Epithelial cell of prostate (primary cell): ENCODE results near the gene ST6GALNAC2.
"Not testable (repeated sequence)": the region's sequence is repeated elsewhere in the genome, so short reads cannot be mapped to it uniquely, and the experiment has no call there.

Experiments
- DNase-seq: peaks from one replicate; pipeline ENCODE4 v3.0.0-alpha.2; 2011; ENCODE audit warnings: low read depth, low spot score
- H3K27ac ChIP-seq: fragments of 450-650 bp; 2 replicates; pipeline ENCODE4 v1.5.1; 2017; ENCODE audit warnings: mild to moderate bottlenecking

The ST6GALNAC2 gene

DNA sequence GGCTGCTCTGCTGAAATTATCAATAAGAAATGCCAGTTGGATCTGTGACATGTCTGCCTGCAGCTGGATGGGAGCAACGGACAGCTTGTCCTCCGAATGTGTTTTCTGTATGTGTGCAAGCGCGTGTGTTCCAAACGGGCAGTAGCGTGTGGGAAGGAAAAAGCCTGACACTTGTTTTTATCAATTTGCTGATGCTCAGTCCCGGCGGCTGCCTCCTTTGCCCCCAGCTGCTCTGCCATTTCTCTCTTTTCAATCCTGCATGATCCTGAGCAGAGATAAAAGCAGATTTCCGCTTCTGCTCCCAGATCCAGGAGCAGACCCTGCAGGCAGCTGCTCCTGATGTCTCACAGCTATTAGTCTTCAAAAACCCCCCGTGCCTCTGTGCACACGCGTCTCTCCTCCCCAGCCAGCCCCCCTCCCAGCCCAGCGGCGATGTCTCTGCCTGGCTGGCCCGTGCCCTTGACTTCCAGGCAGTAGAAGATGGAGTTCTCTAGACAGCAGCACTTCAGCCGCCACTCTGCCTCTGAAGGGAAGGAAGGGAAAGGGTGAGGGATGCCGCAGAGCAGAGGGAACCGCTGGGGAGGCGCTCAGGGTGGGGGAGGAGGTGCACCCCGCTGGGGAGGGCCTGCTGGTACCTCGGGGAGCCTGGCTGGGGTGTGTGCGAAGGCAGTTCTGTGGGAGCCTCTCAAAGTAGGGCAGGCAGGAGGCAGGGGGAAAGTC lies 41.7 kb downstream of the ST6GALNAC2 start:
- DNase-seq = no peak

DNA sequence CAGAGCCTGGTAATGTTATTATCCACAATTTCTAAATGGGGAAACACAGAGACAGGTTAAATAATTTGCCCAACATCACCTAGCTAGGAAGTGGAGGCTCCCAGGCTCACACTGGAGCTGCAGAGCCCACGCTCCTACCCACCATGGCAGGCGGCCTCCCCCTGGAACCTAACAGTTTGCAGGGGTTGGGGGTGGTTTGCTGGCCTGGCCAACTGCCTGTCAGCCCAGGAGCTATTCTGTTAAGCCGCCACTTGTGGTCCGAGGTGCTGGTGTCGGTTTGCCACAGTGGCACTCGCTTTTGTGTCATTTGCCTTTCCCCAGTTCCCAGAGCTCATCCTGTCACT lies 42.2 kb downstream of the ST6GALNAC2 start:
- H3K27ac ChIP-seq = no peak overlapping the region
- DNase-seq = no peak

More for the DNA sequence above, 41.7 kb downstream of the ST6GALNAC2 start:
- no peak overlapping the region for H3K27ac ChIP-seq

GRCh38 chr17:76542984-76543383 lies 42.7 kb downstream of the ST6GALNAC2 start:
- DNase-seq = no peak
- no peak overlapping the region for H3K27ac ChIP-seq

DNA sequence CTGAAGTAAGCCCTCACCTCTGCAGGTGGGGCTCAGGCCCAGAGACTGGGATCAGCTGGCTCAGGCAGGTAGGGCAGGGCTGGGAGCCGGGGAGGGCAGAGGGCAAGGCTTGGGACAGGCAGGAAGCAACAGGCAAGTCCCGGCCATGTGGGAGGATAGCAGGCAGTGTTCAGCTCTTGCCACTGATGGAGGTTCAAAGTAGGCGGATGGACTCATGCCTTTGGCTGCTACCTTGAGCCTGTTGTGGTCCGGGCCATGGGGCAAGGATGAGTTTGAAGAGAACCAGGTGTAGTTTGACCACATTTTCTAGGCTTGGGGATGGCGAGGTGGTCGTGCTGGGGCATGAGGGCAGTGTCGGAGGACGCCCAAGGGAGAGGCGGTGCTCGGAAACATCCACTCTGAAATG lies 43.1 kb downstream of the ST6GALNAC2 start:
- no peak overlapping the region for H3K27ac ChIP-seq

DNA sequence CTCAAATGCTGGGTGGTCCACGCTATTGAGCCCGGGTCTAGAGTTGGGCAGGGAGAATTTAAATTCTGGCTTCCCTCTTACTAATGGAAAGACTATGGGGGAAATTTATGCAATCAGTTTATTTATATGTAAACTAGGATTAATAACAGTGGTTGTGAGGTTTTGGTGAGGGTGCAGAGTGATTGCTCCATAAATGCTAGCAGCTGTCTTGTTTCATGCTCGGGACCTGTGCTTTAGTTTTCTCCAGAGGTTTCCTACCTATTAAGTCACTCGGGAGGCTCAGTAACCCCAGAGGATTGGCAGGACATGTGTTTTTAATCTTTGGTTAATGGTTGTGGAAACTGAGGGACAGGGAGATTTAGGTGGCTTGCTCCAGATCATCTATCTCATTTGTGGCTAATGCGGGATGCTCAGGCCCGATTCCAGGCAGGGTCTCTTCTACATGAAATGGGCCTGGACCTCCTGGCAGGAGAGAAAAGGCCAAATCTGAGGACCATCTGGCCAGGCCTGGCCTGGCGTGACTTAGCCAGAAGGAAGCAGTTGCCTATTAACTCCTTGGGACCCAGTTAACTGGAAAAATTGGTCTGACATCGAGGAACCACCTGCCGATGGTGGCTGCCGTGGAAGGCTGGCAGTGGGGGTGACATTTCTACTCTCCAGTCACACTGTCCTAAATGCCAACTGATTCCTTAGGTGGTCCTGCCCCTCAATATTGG lies 43.8 kb downstream of the ST6GALNAC2 start:
- no peak for DNase-seq
- no peak overlapping the region for H3K27ac ChIP-seq

More for the DNA sequence above, 43.1 kb downstream of the ST6GALNAC2 start:
- DNase-seq = no peak

GRCh38 chr17:76540381-76541300 lies 45.0 kb downstream of the ST6GALNAC2 start:
- DNase-seq = peak; percentile 76
- peak overlapping the region; percentile 39 for H3K27ac ChIP-seq

DNA sequence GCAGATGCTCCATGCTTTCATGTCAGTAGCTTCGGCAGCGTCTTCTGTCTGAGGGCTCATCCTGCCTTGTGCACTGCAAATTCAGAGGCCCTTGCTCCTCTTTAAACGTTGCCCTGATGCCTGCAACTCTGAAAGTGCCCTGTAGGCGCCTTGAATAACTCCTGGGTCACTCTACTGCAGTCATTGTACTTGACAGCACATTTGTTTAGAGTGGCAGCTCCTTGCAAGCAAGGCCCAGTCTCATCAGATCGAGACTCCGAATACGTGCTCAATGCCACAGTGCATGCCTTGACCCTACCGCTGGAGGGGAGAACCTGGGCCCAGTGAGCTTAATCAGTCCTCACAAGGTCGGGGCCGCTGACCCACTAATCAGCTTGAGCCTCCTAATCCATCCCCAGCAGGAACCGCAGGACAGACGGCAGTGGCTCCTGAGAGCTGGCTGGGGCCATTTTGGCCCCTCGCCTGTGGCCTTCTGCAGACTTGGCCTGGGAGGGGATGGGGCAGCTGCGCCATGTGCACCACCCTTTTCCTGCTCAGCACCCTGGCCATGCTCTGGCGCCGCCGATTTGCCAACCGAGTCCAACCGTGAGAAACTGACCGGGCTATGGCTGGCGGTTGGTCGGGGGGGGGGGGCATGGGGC lies 45.9 kb downstream of the ST6GALNAC2 start, which contains the start of gene PRCD:
Gene PRCD (plus strand): TSS at position 414 of the 641 bp plus-strand sequence. CDS start 98 bp downstream, at position 512.
- peak within 1 kb of the TSS; percentile 39 for H3K27ac ChIP-seq
- no peak for DNase-seq

- no peak for DNase-seq
- no peak overlapping the region for H3K27ac ChIP-seq
Observed at GRCh38 chr17:76538941-76539570, 46.6 kb downstream of the ST6GALNAC2 start.

- no peak overlapping the region for H3K27ac ChIP-seq
- no peak for DNase-seq
Observed at GRCh38 chr17:76538281-76538931, 47.3 kb downstream of the ST6GALNAC2 start.

DNA sequence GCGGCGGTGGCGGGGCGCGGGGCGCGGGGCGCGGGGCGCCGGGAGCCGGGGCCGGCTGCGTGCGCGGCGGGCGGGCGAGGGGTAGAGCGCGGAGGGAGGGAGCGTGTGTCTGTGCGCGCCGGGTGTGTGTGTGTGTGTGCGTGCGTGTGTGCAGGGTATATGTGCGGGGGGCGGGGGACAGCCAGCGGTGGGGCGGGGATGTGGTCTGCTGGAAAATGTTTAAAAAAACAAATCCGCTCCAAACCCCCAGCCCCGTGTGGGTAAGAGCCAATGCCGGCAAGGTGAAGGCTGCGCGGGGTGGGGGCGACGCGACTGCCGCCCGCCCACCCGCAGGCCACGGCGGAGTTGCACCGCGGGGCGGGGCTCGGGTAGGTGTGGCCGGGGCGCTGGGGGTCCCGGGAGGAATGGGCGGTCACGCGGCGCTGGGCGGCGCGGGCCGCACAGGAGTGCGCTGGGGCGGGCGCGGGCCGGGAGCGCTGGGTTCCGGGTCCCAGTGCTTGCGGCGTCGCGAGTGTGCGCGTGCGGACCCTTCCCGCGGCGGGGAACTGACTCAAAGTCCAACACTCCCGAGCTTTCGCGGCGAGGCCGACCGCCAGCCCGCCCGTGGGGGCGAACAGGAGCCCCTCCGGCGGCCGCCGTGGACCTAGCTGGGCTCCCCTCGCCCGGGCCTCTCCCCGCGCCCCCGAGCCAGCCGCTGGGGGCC lies 47.9 kb downstream of the ST6GALNAC2 start, which contains the start of gene CYGB:
Gene CYGB (minus strand): TSS at position 132 of the 703 bp plus-strand sequence. CDS start 167 bp downstream, outside the sequence.
- H3K27ac ChIP-seq = no peak within 1 kb of the TSS
- no peak for DNase-seq

- no peak for DNase-seq
- H3K27ac ChIP-seq = no peak overlapping the region
Observed at GRCh38 chr17:76537288-76537577, 48.4 kb downstream of the ST6GALNAC2 start.

DNA sequence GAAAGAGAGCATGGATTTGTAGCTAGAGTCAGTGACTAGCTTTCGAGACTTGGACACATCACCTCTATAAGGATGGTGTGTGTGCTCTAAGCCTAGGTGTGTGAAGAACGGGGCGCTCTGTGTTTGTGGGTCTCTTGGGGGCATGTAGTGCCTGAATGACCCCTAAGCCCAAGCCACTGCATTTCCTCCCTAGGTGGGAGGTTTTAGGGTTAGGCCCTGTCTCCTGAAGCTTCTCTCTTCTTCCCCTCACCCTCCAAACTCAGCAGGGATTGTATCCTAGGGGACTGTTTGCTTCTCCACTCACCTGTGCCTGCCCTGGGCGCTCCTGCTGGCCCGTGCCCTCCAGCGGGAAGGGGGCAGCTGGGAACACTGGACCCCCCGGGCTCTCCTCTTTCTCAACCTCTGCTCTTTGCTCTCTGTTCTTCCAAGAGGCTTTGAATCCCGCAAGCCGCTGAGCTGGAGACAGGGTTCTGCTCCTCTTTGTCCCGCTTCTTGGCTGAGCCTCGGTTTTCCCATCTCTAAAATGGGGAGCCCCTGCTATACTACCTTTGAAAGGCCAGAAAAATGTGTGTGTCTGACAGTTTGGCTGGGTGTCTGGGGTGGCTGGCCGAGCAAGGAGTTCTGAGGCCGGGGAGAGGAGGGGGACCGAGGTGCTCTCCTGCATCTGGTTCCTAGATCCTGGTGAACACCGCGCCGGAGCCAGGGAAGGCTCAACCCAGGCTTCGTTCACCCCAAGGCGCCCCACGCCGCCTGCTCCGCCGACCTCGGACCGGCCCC lies 49.0 kb downstream of the ST6GALNAC2 start:
- no peak overlapping the region for H3K27ac ChIP-seq
- DNase-seq = no peak

DNA sequence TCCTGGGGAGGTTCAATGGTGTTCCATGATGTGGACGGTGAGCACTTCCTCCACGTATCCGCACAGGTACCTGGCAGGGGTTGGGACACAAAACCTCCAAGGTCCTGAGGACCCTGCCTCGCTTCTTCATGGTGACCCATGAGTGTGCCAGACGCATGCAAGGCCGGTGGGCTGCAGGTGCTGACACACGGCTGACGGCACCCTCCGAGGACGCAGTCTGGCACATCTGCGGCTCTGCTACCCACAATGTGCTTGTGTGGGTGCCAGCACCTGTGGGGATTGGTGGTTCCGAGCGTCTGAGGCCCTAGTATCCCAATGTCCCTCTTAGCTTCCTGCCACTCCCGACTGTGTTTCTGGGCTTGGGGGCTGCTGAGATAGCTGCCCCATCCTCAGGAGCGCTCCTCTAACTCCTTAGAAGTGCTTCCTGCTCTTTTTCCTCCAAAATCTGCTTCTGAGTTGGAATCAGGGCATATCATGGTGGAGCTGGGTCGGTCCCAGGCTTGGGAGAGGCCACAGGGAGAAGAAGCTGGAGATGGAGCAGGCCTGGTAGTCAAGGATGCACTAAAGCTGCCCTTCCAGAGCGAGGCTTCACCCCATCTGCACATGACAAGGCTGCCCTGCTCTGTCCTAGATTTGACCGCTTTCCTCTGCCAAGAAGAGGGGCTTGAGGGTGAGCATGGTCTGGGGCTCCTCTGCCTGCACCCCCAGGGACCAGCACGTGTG lies 49.7 kb downstream of the ST6GALNAC2 start:
- no peak for DNase-seq
- H3K27ac ChIP-seq = no peak overlapping the region

DNA sequence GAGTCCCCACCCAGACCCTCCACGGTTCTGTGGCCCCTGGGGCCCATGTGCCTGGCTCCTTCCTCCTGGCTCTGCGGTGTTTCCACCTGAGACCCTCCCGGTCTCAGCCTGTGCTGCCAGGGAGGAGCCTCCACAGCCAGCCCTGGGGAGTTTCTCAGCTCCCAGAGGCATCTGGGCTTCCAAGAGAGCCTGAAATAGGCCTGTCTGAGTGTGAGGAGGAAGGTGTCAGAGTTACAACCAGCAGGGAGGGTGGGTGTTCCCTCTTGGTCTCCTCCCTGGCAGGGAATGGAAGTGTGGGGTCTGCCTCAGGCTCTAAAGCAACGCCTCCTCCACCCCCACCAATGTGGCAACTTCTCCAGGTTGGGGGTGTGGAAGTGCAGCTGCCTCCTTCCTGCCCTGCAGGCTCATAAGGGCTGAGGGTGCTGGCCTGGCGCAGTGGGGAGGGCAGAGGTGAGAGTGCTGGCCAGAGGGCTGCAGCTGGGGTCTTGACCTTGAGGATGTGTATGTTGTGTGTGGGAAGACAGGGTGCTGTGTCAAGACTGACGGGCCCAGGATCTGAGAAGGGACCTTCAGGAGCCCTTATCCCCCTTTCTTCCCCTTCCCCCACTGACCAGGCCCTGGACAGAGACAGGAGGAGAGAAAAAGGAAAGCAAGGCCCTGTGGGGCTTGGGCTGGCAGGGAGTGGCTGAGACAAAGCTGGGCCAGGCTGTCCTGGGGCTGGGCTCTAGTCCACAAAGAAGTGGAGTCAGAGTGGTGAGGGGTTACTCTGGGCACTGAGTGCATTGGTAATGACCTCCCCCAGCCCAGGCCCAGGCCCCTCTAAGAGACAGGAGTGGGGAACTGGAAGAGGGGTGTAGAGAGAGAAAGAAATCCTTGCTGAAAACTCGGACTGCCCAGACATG lies 50.6 kb downstream of the ST6GALNAC2 start:
- peak overlapping the region; percentile 24 for H3K27ac ChIP-seq
- no peak for DNase-seq

GRCh38 chr17:76533640-76534359 lies 51.9 kb downstream of the ST6GALNAC2 start:
- peak overlapping the region; percentile 88 for H3K27ac ChIP-seq

More at GRCh38 chr17:76533640-76534359, 51.9 kb downstream of the ST6GALNAC2 start:
- not testable (repeated sequence) for DNase-seq
